Prostate gland (tissue), 2 donors: ENCODE results near the gene COL4A2. TPM values are rescaled to one million over a fixed set of nuclear protein-coding genes. Genes with fewer than 3 reads are reported as not detected.
A peak's percentile ranks its signal among the peaks of the same experiment; 100 is the strongest.

Experiments used
- DNase-seq: peaks from one replicate; pipeline ENCODE4 v3.0.0-alpha.2; 2019; ENCODE audit warnings: low spot score
- H3K27ac ChIP-seq, 2 donors: fragments of 200-600 bp; sonication (generic); 2 replicates each; pipeline ENCODE4 v1.5.1; 2017 to 2019
- H3K27me3 ChIP-seq: fragments of 200-600 bp; sonication (generic); replicated peaks from 2 replicates; pipeline ENCODE4 v1.5.1; 2019; ENCODE audit not compliant: insufficient read depth
- H3K36me3 ChIP-seq, 2 donors: fragments of 200-600 bp; sonication (generic); 1 replicate in 1 of 2; 2 replicates in 1 of 2; pipeline versions ENCODE4 v1.5.1 to v1.8.1; 2017 to 2019
- H3K4me1 ChIP-seq: fragments of 200-600 bp; sonication (generic); replicated peaks from 2 replicates; pipeline ENCODE4 v1.5.1; 2019
- H3K4me3 ChIP-seq, 2 donors: fragments of 200-600 bp; sonication (generic); 2 replicates each; pipeline ENCODE4 v1.5.1; 2017 to 2019
- H3K9me3 ChIP-seq: fragments of 200-600 bp; sonication (generic); 2 replicates; pipeline ENCODE4 v1.5.1; 2017
- POLR2A ChIP-seq: fragments of 450-650 bp; IDR thresholded peaks from one replicate; pipeline ENCODE4 v1.6.1; 2016; ENCODE audit warnings: antibody characterized with exemption, mild to moderate bottlenecking
- POLR2AphosphoS5 ChIP-seq: sonication (generic); formaldehyde crosslinking; IDR thresholded peaks from one replicate; pipeline ENCODE4 v1.6.1; 2017; ENCODE audit warnings: antibody characterized with exemption
- WGBS: methylation state at CpG from one replicate; pipeline ENCODE4 v1.1.5; 2018; 5-methylcytosine and 5-hydroxymethylcytosine counted together
- intact Hi-C: fragments of 100-400 bp; cut with DNase I; formaldehyde crosslinking; loops from one replicate; pipeline ENCODE4 v1.14.2; 2022
- total RNA-seq, 2 donors: library from RNA; depleted of rRNA; stranded (reverse); fragments of >200 nt; gene quantifications; one replicate each; pipeline ENCODE4 v1.1.0, GENCODE V29; 2016
- TF ChIP-seq, protein P1 (sequence below), 4 experiments: fragments of 200-600 bp in 2 of 4; fragments of 450-650 bp in 2 of 4; sonication (generic) in 2 of 4; IDR thresholded peaks; 1 replicate in 3 of 4; 2 replicates in 1 of 4; pipeline ENCODE4 v1.5.1; 2016 to 2019; ENCODE audit warnings: antibody characterized with exemption in 4 of 4, mild to moderate bottlenecking in 2 of 4, moderate library complexity in 2 of 4

Gene COL4A2
- total RNA-seq, 2 donors from 2014 or later, result 82.8 to 193 TPM

DNA sequence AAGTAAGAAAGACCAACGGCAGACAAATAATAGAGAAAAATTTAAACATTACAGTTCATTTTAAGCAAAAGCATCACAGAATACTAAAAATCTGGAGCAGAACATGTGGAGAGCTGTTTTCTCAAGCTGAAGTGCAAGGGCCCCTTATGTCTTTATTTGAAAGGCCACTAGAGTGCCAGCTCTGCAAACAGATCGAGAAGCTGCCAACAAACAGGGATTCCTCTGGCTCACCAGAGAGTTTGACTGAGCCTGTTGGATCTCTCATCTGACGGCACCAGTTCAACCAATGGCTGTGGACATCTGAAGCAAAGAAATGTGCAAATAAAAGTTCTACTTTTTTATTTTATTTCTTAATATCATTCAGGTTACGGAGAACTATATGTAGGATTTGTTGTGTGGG is 119.7 kb downstream of the COL4A2 start:
- no peak for DNase-seq
- 60% methylated on average over 4 of the region's 4 CpGs for WGBS
- no peaks in the 10 kb centered on the region for H3K9me3 ChIP-seq
- no peak overlapping the region for H3K27ac ChIP-seq
- TF ChIP-seq POLR2A (no peak), POLR2AphosphoS5 (no peak)
- TF ChIP-seq, protein P1, sequence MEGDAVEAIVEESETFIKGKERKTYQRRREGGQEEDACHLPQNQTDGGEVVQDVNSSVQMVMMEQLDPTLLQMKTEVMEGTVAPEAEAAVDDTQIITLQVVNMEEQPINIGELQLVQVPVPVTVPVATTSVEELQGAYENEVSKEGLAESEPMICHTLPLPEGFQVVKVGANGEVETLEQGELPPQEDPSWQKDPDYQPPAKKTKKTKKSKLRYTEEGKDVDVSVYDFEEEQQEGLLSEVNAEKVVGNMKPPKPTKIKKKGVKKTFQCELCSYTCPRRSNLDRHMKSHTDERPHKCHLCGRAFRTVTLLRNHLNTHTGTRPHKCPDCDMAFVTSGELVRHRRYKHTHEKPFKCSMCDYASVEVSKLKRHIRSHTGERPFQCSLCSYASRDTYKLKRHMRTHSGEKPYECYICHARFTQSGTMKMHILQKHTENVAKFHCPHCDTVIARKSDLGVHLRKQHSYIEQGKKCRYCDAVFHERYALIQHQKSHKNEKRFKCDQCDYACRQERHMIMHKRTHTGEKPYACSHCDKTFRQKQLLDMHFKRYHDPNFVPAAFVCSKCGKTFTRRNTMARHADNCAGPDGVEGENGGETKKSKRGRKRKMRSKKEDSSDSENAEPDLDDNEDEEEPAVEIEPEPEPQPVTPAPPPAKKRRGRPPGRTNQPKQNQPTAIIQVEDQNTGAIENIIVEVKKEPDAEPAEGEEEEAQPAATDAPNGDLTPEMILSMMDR (IDR thresholded peaks at IDR 0.05), result no peak
- no peaks in the 10 kb centered on the region for H3K36me3 ChIP-seq
- no peaks in the 10 kb centered on the region for H3K4me1 ChIP-seq
- no peaks in the 10 kb centered on the region for H3K27me3 ChIP-seq
- H3K4me3 ChIP-seq, result no peak overlapping the region
- intact Hi-C loops, result no loop called here

DNA sequence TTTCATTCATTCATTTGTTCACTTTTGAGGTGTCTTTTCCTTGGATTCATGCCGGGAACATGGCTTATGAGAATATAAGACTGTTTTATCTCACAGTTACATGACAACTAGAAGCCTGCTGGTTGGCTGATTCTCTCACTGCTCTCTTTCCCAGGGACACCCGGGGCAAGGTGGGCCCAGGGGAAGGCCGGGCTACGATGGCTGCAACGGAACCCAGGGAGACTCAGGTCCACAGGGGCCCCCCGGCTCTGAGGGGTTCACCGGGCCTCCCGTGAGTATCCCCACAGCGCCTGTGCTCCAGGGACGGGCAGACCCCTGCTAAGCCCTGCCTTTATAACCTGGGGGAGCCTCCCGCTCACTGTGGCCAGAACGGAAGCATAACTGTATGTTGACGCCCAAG is 121.2 kb downstream of the COL4A2 start:
- Histone ChIP-seq H3K9me3 (no peaks in the 10 kb centered on the region), H3K27ac (peak overlapping the region in 1 of 2 donors; percentile 27), H3K36me3 (no peaks in the 10 kb centered on the region), H3K4me3 (no peak overlapping the region), H3K4me1 (peaks cover 2% of the 10 kb centered on the region), H3K27me3 (no peaks in the 10 kb centered on the region)
- intact Hi-C loops, result no loop called here
- TF ChIP-seq POLR2AphosphoS5, result no peak
- TF ChIP-seq POLR2A, result no peak
- TF ChIP-seq, protein P1 (IDR thresholded peaks at IDR 0.05), result no peak
- WGBS, result 93% methylated on average over 13 of the region's 13 CpGs
- DNase-seq, result no peak

DNA sequence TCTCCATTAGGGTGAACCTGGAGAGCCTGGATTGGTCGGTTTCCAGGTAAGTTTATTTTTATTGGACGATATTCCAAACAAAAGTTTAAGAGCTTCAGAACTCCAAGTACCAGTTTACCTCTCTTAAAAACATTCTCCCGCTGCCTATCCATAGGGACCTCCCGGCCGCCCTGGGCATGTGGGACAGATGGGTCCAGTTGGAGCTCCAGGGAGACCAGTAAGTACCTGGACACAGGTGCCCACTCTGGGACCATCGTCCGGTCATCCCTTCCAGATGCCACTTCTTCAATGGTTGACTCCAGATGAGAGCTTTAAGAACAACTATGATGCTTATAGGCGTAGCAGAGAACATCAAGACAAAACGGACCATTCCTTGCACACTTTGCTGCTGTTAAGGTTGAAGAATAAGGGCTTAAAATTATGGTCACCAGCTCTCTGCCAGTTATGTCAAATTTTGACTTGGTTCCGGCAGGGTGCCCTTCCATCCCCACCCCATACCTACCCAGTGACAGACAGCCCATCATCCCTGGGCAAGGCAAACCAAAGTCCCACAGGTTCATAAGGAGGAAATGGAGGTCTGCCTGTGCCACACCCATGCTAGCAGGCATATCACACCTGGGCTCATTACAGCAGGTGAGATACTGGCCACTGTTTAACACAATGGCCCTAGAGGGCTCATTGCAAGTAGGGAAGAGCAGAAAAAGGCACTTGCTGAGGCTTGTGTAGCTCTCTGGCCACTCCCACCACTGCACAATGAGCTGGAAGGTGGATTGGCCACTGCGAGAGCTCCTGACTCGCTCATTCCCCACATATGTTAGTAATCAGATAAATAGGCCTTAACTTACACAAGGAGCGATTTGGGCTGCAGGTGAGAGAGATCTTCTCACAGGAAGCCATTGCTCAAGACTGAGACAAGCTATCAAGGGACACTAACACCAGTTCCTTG is 123.6 kb downstream of the COL4A2 start:
- WGBS, result 86% methylated on average over 13 of the region's 13 CpGs
- TF ChIP-seq POLR2AphosphoS5, result no peak
- TF ChIP-seq, protein P1 (IDR thresholded peaks at IDR 0.05), result no peak
- H3K4me1 ChIP-seq, result peaks cover 2% of the 10 kb centered on the region
- intact Hi-C loops, result loop anchor here (5.0 kb wide), 1 partner anchor 208 kb away; no protein-coding TSS in a partner anchor
- H3K4me3 ChIP-seq, result no peak overlapping the region
- peak overlapping the region in 1 of 2 donors; percentile 42 for H3K27ac ChIP-seq
- H3K9me3 ChIP-seq, result no peaks in the 10 kb centered on the region
- no peaks in the 10 kb centered on the region for H3K27me3 ChIP-seq
- no peaks in the 10 kb centered on the region for H3K36me3 ChIP-seq
- no peak for DNase-seq

DNA sequence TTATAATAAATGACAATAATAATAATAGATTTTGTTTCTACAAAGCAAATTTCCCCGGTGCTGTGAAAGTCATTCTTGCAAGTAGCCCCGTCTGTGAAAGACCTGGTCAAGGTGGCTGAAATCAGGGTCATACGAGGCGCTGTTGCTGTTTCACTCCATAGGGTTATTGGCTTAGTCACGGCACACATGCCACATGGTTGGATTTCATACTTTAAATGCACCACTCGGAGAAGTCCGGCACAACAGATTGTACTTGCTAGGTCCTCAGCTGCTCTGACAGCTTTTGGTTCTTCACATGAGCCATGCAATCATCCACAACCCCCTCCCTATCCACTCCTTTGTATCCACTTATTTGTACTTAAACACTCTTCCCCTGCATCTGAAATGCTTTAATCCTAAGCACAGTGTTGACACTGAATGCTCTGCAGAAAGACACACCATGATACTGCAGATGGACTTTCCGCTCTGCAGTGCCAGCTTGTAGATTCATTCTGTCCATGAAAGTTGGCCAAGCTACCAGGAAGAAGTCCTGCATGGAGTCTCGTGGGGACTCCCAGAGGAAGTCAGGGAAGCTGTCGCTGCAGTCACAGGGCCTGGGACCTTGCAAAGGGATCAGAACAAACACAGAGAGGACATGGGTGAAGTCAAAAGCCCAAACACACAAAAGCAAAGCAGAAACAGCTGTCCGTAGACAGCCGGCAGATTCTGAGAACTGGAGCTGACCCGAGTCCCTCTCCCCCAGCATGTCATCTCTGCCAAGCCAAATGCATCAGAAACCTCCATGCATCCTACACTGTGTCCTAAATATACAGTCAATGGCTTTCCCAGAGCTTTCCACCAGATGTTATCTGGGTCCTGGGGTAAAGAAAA is 124.6 kb downstream of the COL4A2 start:
- H3K4me1 ChIP-seq, result peaks cover 2% of the 10 kb centered on the region
- no peaks in the 10 kb centered on the region for H3K36me3 ChIP-seq
- WGBS, result 68% methylated on average over 13 of the region's 13 CpGs
- no peak for DNase-seq
- no peaks in the 10 kb centered on the region for H3K9me3 ChIP-seq
- H3K27me3 ChIP-seq, result no peaks in the 10 kb centered on the region
- H3K4me3 ChIP-seq, result no peak overlapping the region
- no peak for TF ChIP-seq POLR2A
- TF ChIP-seq POLR2AphosphoS5, result peak; percentile 25
- TF ChIP-seq, protein P1 (IDR thresholded peaks at IDR 0.05), result no peak
- peak overlapping the region in 1 of 2 donors; percentile 42 for H3K27ac ChIP-seq
- intact Hi-C loops, result loop anchor here (5.0 kb wide), 1 partner anchor 209 kb away; no protein-coding TSS in a partner anchor
